HEK293 (cell line): ENCODE results near the gene TUNAR.

Source experiments
- CTCF ChIA-PET: fragments of 350-600 bp; formaldehyde crosslinking; extraction: SDS; loops from one replicate; lab custom pipeline; 2021; ENCODE audit warnings: antibody characterized with exemption; lab: Yijun Ruan, JAX
- POLR2A ChIA-PET: fragments of 300-600 bp; formaldehyde crosslinking; extraction: SDS; loops from one replicate; lab custom pipeline; 2020; ENCODE audit warnings: antibody characterized with exemption, inconsistent platforms; lab: Yijun Ruan, JAX
- H3K27ac ChIP-seq: fragments of 200-500 bp; sonication (Bioruptor generic); 2 replicates; pipeline ENCODE4 v1.5.1; 2014; ENCODE audit warnings: low read depth, low read length, control low read depth, inconsistent platforms; ENCODE audit errors: extremely low read depth
- H3K36me3 ChIP-seq, 2 experiments: fragments of 200-500 bp in 1 of 2; sonication (Bioruptor generic) in 1 of 2; 1 replicate in 1 of 2; 2 replicates in 1 of 2; pipeline ENCODE4 v1.5.1; 2014 to 2017; ENCODE audit warnings: inconsistent platforms in 2 of 2, low read length in 2 of 2; ENCODE audit not compliant: control insufficient read depth in 2 of 2, insufficient read depth in 1 of 2
- H3K4me1 ChIP-seq: fragments of 200-500 bp; sonication (Bioruptor generic); 2 replicates; pipeline ENCODE4 v1.5.1; 2014; ENCODE audit warnings: mild to moderate bottlenecking, low read length, inconsistent platforms; ENCODE audit not compliant: control insufficient read depth, insufficient read depth
- H3K4me3 ChIP-seq: 2 replicates; pipeline ENCODE4 v1.5.1; 2011; ENCODE audit warnings: low read depth, mild to moderate bottlenecking, control low read depth, low read length, moderate library complexity
- H3K9me3 ChIP-seq: fragments of 200-500 bp; sonication (Bioruptor generic); 2 replicates; pipeline ENCODE4 v1.5.1; 2014; ENCODE audit warnings: low read depth, low read length, inconsistent platforms; ENCODE audit not compliant: control insufficient read depth, insufficient read depth
- CTCF ChIP-seq: fragments of 450-650 bp; formaldehyde crosslinking; IDR thresholded peaks from 2 replicates; pipeline ENCODE4 v1.5.1; 2016; ENCODE audit warnings: missing biosample characterization, missing genetic modification characterization
- HIC1 ChIP-seq: fragments of 450-650 bp; formaldehyde crosslinking; IDR thresholded peaks from 2 replicates; pipeline ENCODE4 v1.5.1; 2016; ENCODE audit warnings: missing biosample characterization, missing genetic modification characterization
- MEIS1 ChIP-seq: sonication (generic); formaldehyde crosslinking; IDR thresholded peaks from 2 replicates; pipeline ENCODE4 v1.8.1; 2022; ENCODE audit warnings: missing genetic modification reagents, mild to moderate bottlenecking, borderline replicate concordance
- PRDM4 ChIP-seq: fragments of 450-650 bp; formaldehyde crosslinking; IDR thresholded peaks from 2 replicates; pipeline ENCODE4 v1.5.1; 2017; ENCODE audit warnings: missing biosample characterization, missing genetic modification characterization
- RBAK ChIP-seq: fragments of 450-650 bp; formaldehyde crosslinking; IDR thresholded peaks from 2 replicates; pipeline ENCODE4 v1.5.1; 2016; ENCODE audit warnings: missing biosample characterization, missing genetic modification characterization
- SCRT1 ChIP-seq: fragments of 450-650 bp; formaldehyde crosslinking; IDR thresholded peaks from 2 replicates; pipeline ENCODE4 v1.5.1; 2016; ENCODE audit warnings: missing biosample characterization, missing genetic modification characterization, borderline replicate concordance
- SETDB1 ChIP-seq: IDR thresholded peaks from one replicate; pipeline ENCODE4 v1.6.1; 2017; ENCODE audit warnings: mild to moderate bottlenecking, low read length, moderate library complexity, mixed read lengths; ENCODE audit not compliant: insufficient read length
- ZBTB48 ChIP-seq: fragments of 450-650 bp; formaldehyde crosslinking; IDR thresholded peaks from 2 replicates; pipeline ENCODE4 v1.5.1; 2016; ENCODE audit warnings: missing biosample characterization, missing genetic modification characterization
- ZBTB7A ChIP-seq: fragments of 450-650 bp; formaldehyde crosslinking; IDR thresholded peaks from 2 replicates; pipeline ENCODE4 v1.5.1; 2016; ENCODE audit warnings: low read depth, missing biosample characterization, missing genetic modification characterization
- ZFHX2 ChIP-seq: fragments of 450-650 bp; formaldehyde crosslinking; conservative IDR thresholded peaks from 2 replicates; pipeline ENCODE4 v1.5.1; 2016; ENCODE audit warnings: missing biosample characterization, missing genetic modification characterization
- ZIC2 ChIP-seq: fragments of 450-650 bp; formaldehyde crosslinking; IDR thresholded peaks from 2 replicates; pipeline ENCODE4 v1.5.1; 2016; ENCODE audit warnings: missing biosample characterization, missing genetic modification characterization
- ZNF10 ChIP-seq: fragments of 450-650 bp; formaldehyde crosslinking; IDR thresholded peaks from 2 replicates; pipeline ENCODE4 v1.5.1; 2017; ENCODE audit warnings: missing biosample characterization, missing genetic modification characterization
- ZNF26 ChIP-seq: fragments of 450-650 bp; formaldehyde crosslinking; IDR thresholded peaks from 2 replicates; pipeline ENCODE4 v1.5.1; 2016; ENCODE audit warnings: missing biosample characterization, missing genetic modification characterization
- ZNF266 ChIP-seq: fragments of 450-650 bp; formaldehyde crosslinking; IDR thresholded peaks from 2 replicates; pipeline ENCODE4 v1.5.1; 2016; ENCODE audit warnings: missing biosample characterization, missing genetic modification characterization, low read depth
- ZNF311 ChIP-seq: fragments of 450-650 bp; formaldehyde crosslinking; IDR thresholded peaks from 2 replicates; pipeline ENCODE4 v1.5.1; 2017; ENCODE audit warnings: missing biosample characterization, missing genetic modification characterization, borderline replicate concordance
- ZNF335 ChIP-seq: fragments of 450-650 bp; formaldehyde crosslinking; conservative IDR thresholded peaks from 2 replicates; pipeline ENCODE4 v1.5.1; 2016; ENCODE audit warnings: missing biosample characterization, missing genetic modification characterization
- ZNF350 ChIP-seq: fragments of 450-650 bp; formaldehyde crosslinking; IDR thresholded peaks from 2 replicates; pipeline ENCODE4 v1.5.0; 2017; ENCODE audit warnings: missing biosample characterization, mild to moderate bottlenecking, missing genetic modification characterization
- ZNF366 ChIP-seq: fragments of 450-650 bp; formaldehyde crosslinking; conservative IDR thresholded peaks from 2 replicates; pipeline ENCODE4 v1.5.1; 2016; ENCODE audit warnings: missing biosample characterization, missing genetic modification characterization
- ZNF433 ChIP-seq: fragments of 450-650 bp; formaldehyde crosslinking; IDR thresholded peaks from 2 replicates; pipeline ENCODE4 v1.5.1; 2016; ENCODE audit warnings: missing biosample characterization, missing genetic modification characterization, low read depth
- ZNF473 ChIP-seq: fragments of 450-650 bp; formaldehyde crosslinking; IDR thresholded peaks from 2 replicates; pipeline ENCODE4 v1.5.1; 2017; ENCODE audit warnings: missing biosample characterization, missing genetic modification characterization
- ZNF513 ChIP-seq: fragments of 450-650 bp; IDR thresholded peaks from 2 replicates; pipeline ENCODE4 v1.5.1; 2018; ENCODE audit warnings: missing biosample characterization, missing genetic modification characterization
- ZNF549 ChIP-seq: fragments of 450-650 bp; IDR thresholded peaks from 2 replicates; pipeline ENCODE4 v1.5.1; 2018; ENCODE audit warnings: missing biosample characterization, missing genetic modification characterization, mild to moderate bottlenecking, inconsistent platforms, moderate library complexity
- ZNF561 ChIP-seq: fragments of 450-650 bp; IDR thresholded peaks from 2 replicates; pipeline ENCODE4 v1.5.1; 2018; ENCODE audit warnings: missing biosample characterization, missing genetic modification characterization, borderline replicate concordance
- ZNF571 ChIP-seq: fragments of 450-650 bp; formaldehyde crosslinking; IDR thresholded peaks from 2 replicates; pipeline ENCODE4 v1.5.0; 2017; ENCODE audit warnings: missing biosample characterization, missing genetic modification characterization
- ZNF704 ChIP-seq: fragments of 450-650 bp; formaldehyde crosslinking; IDR thresholded peaks from 2 replicates; pipeline ENCODE4 v1.5.1; 2016; ENCODE audit warnings: missing biosample characterization, missing genetic modification characterization
- ZSCAN16 ChIP-seq: fragments of 450-650 bp; formaldehyde crosslinking; IDR thresholded peaks from 2 replicates; pipeline ENCODE4 v1.5.1; 2016; ENCODE audit warnings: missing biosample characterization, missing genetic modification characterization

The TUNAR gene

GRCh38 chr14:95838862-95839261, 37.8 kb upstream of the TUNAR start:
- no peaks in the 10 kb centered on the region for H3K36me3 ChIP-seq
- POLR2A ChIA-PET, result no interaction called here
- TF ChIP-seq ZBTB7A (tag by site-specific recombination), result no peak
- TF ChIP-seq ZIC2 (tag by site-specific recombination), result no peak
- no peak for TF ChIP-seq ZNF571
- no peak for TF ChIP-seq HIC1 (tag by site-specific recombination)
- no peak for TF ChIP-seq ZNF266
- TF ChIP-seq ZNF335 (tag by site-specific recombination), result no peak
- no peak for TF ChIP-seq ZBTB48 (tag by site-specific recombination)
- no peak for TF ChIP-seq ZNF366 (tag by site-specific recombination)
- TF ChIP-seq ZNF311, result no peak
- TF ChIP-seq RBAK (tag by site-specific recombination), result no peak
- no peak for TF ChIP-seq ZNF26 (tag by site-specific recombination)
- no peak for TF ChIP-seq SCRT1 (tag by site-specific recombination)
- TF ChIP-seq SETDB1, result no peak
- no peak for TF ChIP-seq MEIS1 (CRISPR knock-in tag)
- no peak for TF ChIP-seq ZNF433 (tag by site-specific recombination)
- TF ChIP-seq ZNF704, result no peak
- no peak for TF ChIP-seq ZNF561
- no peak for TF ChIP-seq ZFHX2 (tag by site-specific recombination)
- TF ChIP-seq, all 188 proteins: peak for 0
- Histone ChIP-seq H3K4me3 (no peak overlapping the region), H3K27ac (no peak overlapping the region), H3K4me1 (no peaks in the 10 kb centered on the region), H3K9me3 (no peaks in the 10 kb centered on the region)
- CTCF ChIA-PET, result interaction anchor here (0.7 kb wide), 1 partner anchor 10 kb away, joined by 3 read pairs; no protein-coding TSS in a partner anchor

- Histone ChIP-seq H3K9me3 (no peaks in the 10 kb centered on the region), H3K4me1 (no peaks in the 10 kb centered on the region), H3K36me3 (no peaks in the 10 kb centered on the region), H3K4me3 (no peak overlapping the region), H3K27ac (no peak overlapping the region)
- ChIA-PET CTCF (no interaction called here), POLR2A (no interaction called here)
- TF ChIP-seq ZIC2 (tag by site-specific recombination) (no peak), ZNF473 (tag by site-specific recombination) (no peak), ZNF549 (tag by site-specific recombination) (no peak), ZNF10 (tag by site-specific recombination) (no peak), ZNF513 (tag by site-specific recombination) (no peak), CTCF (no peak), ZSCAN16 (tag by site-specific recombination) (no peak), PRDM4 (tag by site-specific recombination) (no peak), ZNF350 (tag by site-specific recombination) (no peak)
These were observed 36.4 kb upstream of the TUNAR start for GRCh38 chr14:95840094-95840700.
